COLO829 (cell line): ENCODE measurements around the gene SLC35A5.
"Not testable (repeated sequence)": the region's sequence is repeated elsewhere in the genome, so short reads cannot be mapped to it uniquely, and the experiment has no call there.

Experiments
- DNase-seq: peaks from one replicate; pipeline ENCODE4 v3.0.0; 2012; ENCODE audit warnings: low spot score

SLC35A5 gene

GRCh38 chr3:112561734-112562529, at the start of gene SLC35A5, which contains the start of gene ATG3:
Gene SLC35A5 (plus strand): TSS chr3:112562045. CDS start chr3:112563404, 1,359 bp downstream.
Gene ATG3 (minus strand): TSS chr3:112561962. CDS start chr3:112561528, 434 bp downstream.
- peak; percentile 99 for DNase-seq

GRCh38 chr3:112512320-112512719, 49.5 kb upstream of the SLC35A5 start:
- no peak for DNase-seq

- DNase-seq, result no peak
These were observed 47.2 kb upstream of the SLC35A5 start for GRCh38 chr3:112514527-112515128.

- not testable (repeated sequence) for DNase-seq
These were observed 42.9 kb upstream of the SLC35A5 start for GRCh38 chr3:112518970-112519369.

GRCh38 chr3:112519424-112520001, 42.3 kb upstream of the SLC35A5 start:
- DNase-seq, result peak; percentile 81

GRCh38 chr3:112524127-112524526, 37.7 kb upstream of the SLC35A5 start:
- not testable (repeated sequence) for DNase-seq

GRCh38 chr3:112530573-112530972, 31.3 kb upstream of the SLC35A5 start:
- DNase-seq, result no peak

GRCh38 chr3:112531358-112531781, 30.5 kb upstream of the SLC35A5 start:
- peak; percentile 44 for DNase-seq

- DNase-seq, result no peak
These were observed 21.8 kb upstream of the SLC35A5 start for GRCh38 chr3:112539825-112540650.

- DNase-seq, result peak; percentile 32
These were observed 15.6 kb upstream of the SLC35A5 start for GRCh38 chr3:112546216-112546759.

GRCh38 chr3:112550859-112551258, 11.0 kb upstream of the SLC35A5 start:
- no peak for DNase-seq

GRCh38 chr3:112555535-112556170, 6.2 kb upstream of the SLC35A5 start:
- no peak for DNase-seq

GRCh38 chr3:112557976-112558375, 3.9 kb upstream of the SLC35A5 start:
- no peak for DNase-seq

- no peak for DNase-seq
These were observed 1.5 kb upstream of the SLC35A5 start for GRCh38 chr3:112560307-112560706.

GRCh38 chr3:112560721-112561483, 943 bp upstream of the SLC35A5 start:
- peak; percentile 57 for DNase-seq

GRCh38 chr3:112561484-112561733, 436 bp upstream of the SLC35A5 start:
- DNase-seq, result no peak

- not testable (repeated sequence) for DNase-seq
These were observed 2.5 kb downstream of the SLC35A5 start for GRCh38 chr3:112564247-112564939.

- no peak for DNase-seq
These were observed 3.1 kb downstream of the SLC35A5 start for GRCh38 chr3:112564940-112565305.

- no peak for DNase-seq
These were observed 6.8 kb downstream of the SLC35A5 start for GRCh38 chr3:112568642-112569041.

GRCh38 chr3:112569265-112569664, 7.4 kb downstream of the SLC35A5 start:
- no peak for DNase-seq
